Tibial nerve (tissue), 4 donors: ENCODE measurements around the gene DYNLRB1.

Source experiments
- CTCF ChIP-seq, 5 experiments: fragments of 200-600 bp in 3 of 5; fragments of 450-650 bp in 2 of 5; sonication (generic) in 3 of 5; IDR thresholded peaks; one replicate each; pipeline ENCODE4 v1.5.1; 2016 to 2019; ENCODE audit warnings: antibody characterized with exemption in 5 of 5, mild to moderate bottlenecking in 3 of 5, moderate library complexity in 2 of 5
- EP300 ChIP-seq, 2 donors: sonication (generic); formaldehyde crosslinking; IDR thresholded peaks; one replicate each; pipeline ENCODE4 v1.6.1; 2017; ENCODE audit warnings: antibody characterized with exemption in 2 of 2, mild to moderate bottlenecking in 1 of 2

- TF ChIP-seq CTCF (IDR thresholded peaks at IDR 0.05) (peak in 2 of 5 experiments; percentile 18 to 25), EP300 (IDR thresholded peaks at IDR 0.05) (no peak)
These were observed 42.8 kb upstream of the DYNLRB1 start for GRCh38 chr20:34473262-34473883.
